ENCODE results near the gene ZCCHC14. TPM values are rescaled to one million over a fixed set of nuclear protein-coding genes. Genes with fewer than 3 reads are reported as not detected.

The ZCCHC14 gene
- 10 to 100 TPM; 21.7 to 28.8 TPM for total RNA-seq
- long read RNA-seq, donor 1, partial matches to known transcripts = 1 of 8 reads
- long read RNA-seq, donor 1, other reads (novel, unspliced or antisense) = 7 of 8 reads
- long read RNA-seq, donor 2, partial matches to known transcripts = 5 of 7 reads
- long read RNA-seq, donor 2, other reads (novel, unspliced or antisense) = 2 of 7 reads

GRCh38 chr16:87492721-87493607 is at the start of gene ZCCHC14:
TSS of gene ZCCHC14 (minus strand) at chr16:87493024. CDS start at chr16:87492238, 786 bp downstream.
- intact Hi-C loops (cut with DNase I) = no loop called here
- peak; percentile 100 for DNase-seq (ENCODE audit: low spot score)

GRCh38 chr16:87541872-87542234 is 49.0 kb upstream of the ZCCHC14 start:
- no peak for DNase-seq (ENCODE audit: low spot score)
- intact Hi-C loops (cut with DNase I) = loop anchor here in 1 of 2 donors (5.0 to 10.0 kb wide), 2 partner anchors 125 to 227 kb away; partner anchors contain the start of gene C16orf95

GRCh38 chr16:87541147-87541871 is 48.5 kb upstream of the ZCCHC14 start:
- DNase-seq (ENCODE audit: low spot score) = peak; percentile 88
- intact Hi-C loops (cut with DNase I) = loop anchor here in 1 of 2 donors (5.0 to 10.0 kb wide), 2 partner anchors 124 to 227 kb away; partner anchors contain the start of gene C16orf95

- no peak for DNase-seq (ENCODE audit: low spot score)
- intact Hi-C loops (cut with DNase I) = loop anchor here in 1 of 2 donors (5.0 to 10.0 kb wide), 2 partner anchors 124 to 226 kb away; partner anchors contain the start of gene C16orf95
These were observed 48.0 kb upstream of the ZCCHC14 start for GRCh38 chr16:87540897-87541146.

- no peak for DNase-seq (ENCODE audit: low spot score)
- intact Hi-C loops (cut with DNase I) = loop anchor here in 1 of 2 donors (5.0 to 10.0 kb wide), 2 partner anchors 123 to 225 kb away; partner anchors contain the start of gene C16orf95
These were observed 47.5 kb upstream of the ZCCHC14 start for GRCh38 chr16:87540072-87540896.

- no peak for DNase-seq (ENCODE audit: low spot score)
- intact Hi-C loops (cut with DNase I) = no loop called here
These were observed 46.3 kb upstream of the ZCCHC14 start for GRCh38 chr16:87539113-87539512.

- intact Hi-C loops (cut with DNase I) = no loop called here
- peak; percentile 90 for DNase-seq (ENCODE audit: low spot score)
These were observed 45.8 kb upstream of the ZCCHC14 start for GRCh38 chr16:87538594-87538993.

- intact Hi-C loops (cut with DNase I) = no loop called here
- no peak for DNase-seq (ENCODE audit: low spot score)
These were observed 45.3 kb upstream of the ZCCHC14 start for GRCh38 chr16:87538160-87538559.

- intact Hi-C loops (cut with DNase I) = no loop called here
- DNase-seq (ENCODE audit: low spot score) = no peak
These were observed 43.9 kb upstream of the ZCCHC14 start for GRCh38 chr16:87536795-87537142.

GRCh38 chr16:87535855-87536794 is 43.3 kb upstream of the ZCCHC14 start:
- intact Hi-C loops (cut with DNase I) = no loop called here
- DNase-seq (ENCODE audit: low spot score) = no peak

- intact Hi-C loops (cut with DNase I) = no loop called here
These were observed 42.6 kb upstream of the ZCCHC14 start for GRCh38 chr16:87535457-87535854.

GRCh38 chr16:87534751-87535150 is 41.9 kb upstream of the ZCCHC14 start:
- intact Hi-C loops (cut with DNase I) = no loop called here
- no peak for DNase-seq (ENCODE audit: low spot score)

More at GRCh38 chr16:87535457-87535854, 42.6 kb upstream of the ZCCHC14 start:
- no peak for DNase-seq (ENCODE audit: low spot score)

- intact Hi-C loops (cut with DNase I) = no loop called here
- DNase-seq (ENCODE audit: low spot score) = no peak
These were observed 41.3 kb upstream of the ZCCHC14 start for GRCh38 chr16:87534030-87534653.

- DNase-seq (ENCODE audit: low spot score) = no peak
- intact Hi-C loops (cut with DNase I) = no loop called here
These were observed 40.2 kb upstream of the ZCCHC14 start for GRCh38 chr16:87533061-87533460.

GRCh38 chr16:87531418-87531817 is 38.6 kb upstream of the ZCCHC14 start:
- intact Hi-C loops (cut with DNase I) = no loop called here
- no peak for DNase-seq (ENCODE audit: low spot score)

- intact Hi-C loops (cut with DNase I) = no loop called here
- DNase-seq (ENCODE audit: low spot score) = no peak
These were observed 36.1 kb upstream of the ZCCHC14 start for GRCh38 chr16:87528690-87529579.
